HS-27A (cell line): ENCODE data around the gene NYAP1.
"Not testable (repeated sequence)": the region's sequence is repeated elsewhere in the genome, so short reads cannot be mapped to it uniquely, and the experiment has no call there.

Experiments used
- DNase-seq: peaks from one replicate; pipeline ENCODE4 v3.0.0-alpha.2; 2012; ENCODE audit warnings: low read depth, missing footprints

NYAP1 gene

GRCh38 chr7:100513212-100513810 is 29.6 kb downstream of the NYAP1 start:
- DNase-seq: no peak

GRCh38 chr7:100515072-100515532 is 31.4 kb downstream of the NYAP1 start:
- DNase-seq: no peak

GRCh38 chr7:100516135-100516812 is 32.5 kb downstream of the NYAP1 start:
- no peak for DNase-seq

- DNase-seq: no peak
These were observed 33.6 kb downstream of the NYAP1 start for GRCh38 chr7:100517305-100517704.

GRCh38 chr7:100519580-100519979 is 35.9 kb downstream of the NYAP1 start:
- DNase-seq: no peak

- no peak for DNase-seq
These were observed 36.4 kb downstream of the NYAP1 start for GRCh38 chr7:100520138-100520537.

GRCh38 chr7:100521076-100521475 is 37.3 kb downstream of the NYAP1 start:
- DNase-seq: no peak

GRCh38 chr7:100521909-100522593 is 38.3 kb downstream of the NYAP1 start:
- not testable (repeated sequence) for DNase-seq

- DNase-seq: not testable (repeated sequence)
These were observed 39.5 kb downstream of the NYAP1 start for GRCh38 chr7:100523192-100523591.

GRCh38 chr7:100528108-100528866 is 44.6 kb downstream of the NYAP1 start:
- not testable (repeated sequence) for DNase-seq

- DNase-seq: no peak
These were observed 48.7 kb downstream of the NYAP1 start for GRCh38 chr7:100532165-100533022.

GRCh38 chr7:100535982-100536381 is 52.3 kb downstream of the NYAP1 start:
- not testable (repeated sequence) for DNase-seq

- DNase-seq: not testable (repeated sequence)
These were observed 53.0 kb downstream of the NYAP1 start for GRCh38 chr7:100536695-100537094.

- no peak for DNase-seq
These were observed 54.6 kb downstream of the NYAP1 start for GRCh38 chr7:100538348-100538653.

- peak; percentile 84 for DNase-seq
These were observed 55.1 kb downstream of the NYAP1 start, which contains the start of gene AGFG2 for GRCh38 chr7:100538654-100539435. TSS of gene AGFG2 (plus strand) at chr7:100539203. CDS start at chr7:100539347, 144 bp downstream.

- no peak for DNase-seq
These were observed 55.8 kb downstream of the NYAP1 start for GRCh38 chr7:100539436-100540006.

- no peak for DNase-seq
These were observed 56.5 kb downstream of the NYAP1 start for GRCh38 chr7:100540073-100540723.

- not testable (repeated sequence) for DNase-seq
These were observed 57.6 kb downstream of the NYAP1 start for GRCh38 chr7:100541309-100541708.

- no peak for DNase-seq
These were observed 59.9 kb downstream of the NYAP1 start for GRCh38 chr7:100543586-100543985.

GRCh38 chr7:100544386-100544785 is 60.7 kb downstream of the NYAP1 start:
- no peak for DNase-seq
